Mesenchymal stem cell (in vitro differentiated cells and primary cell): ENCODE data around the gene CALR.
"Not testable (repeated sequence)": the region's sequence is repeated elsewhere in the genome, so short reads cannot be mapped to it uniquely, and the experiment has no call there.

Experiments
- DNase-seq: peaks from one replicate; pipeline ENCODE4 v3.0.0-alpha.2; 2013
- H2AFZ ChIP-seq: one replicate; pipeline ENCODE4 v1.6.1; 2013; ENCODE audit warnings: low read depth, mild to moderate bottlenecking, control low read depth, inconsistent platforms, low read length, moderate library complexity
- H2AK5ac ChIP-seq: 2 replicates; pipeline ENCODE4 v1.6.1; 2013; ENCODE audit warnings: low read length, moderate library complexity, mild to moderate bottlenecking, inconsistent platforms; ENCODE audit not compliant: severe bottlenecking
- H2BK120ac ChIP-seq: one replicate; pipeline ENCODE4 v1.6.1; 2013; ENCODE audit warnings: low read depth, mild to moderate bottlenecking, inconsistent platforms, low read length, moderate library complexity
- H2BK12ac ChIP-seq, 2 experiments: one replicate each; pipeline ENCODE4 v1.6.1; 2013; ENCODE audit warnings: inconsistent platforms in 2 of 2, low read length in 2 of 2, mild to moderate bottlenecking in 2 of 2, moderate library complexity in 2 of 2, control low read depth in 1 of 2
- H2BK15ac ChIP-seq: one replicate; pipeline ENCODE4 v1.6.1; 2013; ENCODE audit warnings: mild to moderate bottlenecking, low read depth, inconsistent platforms; ENCODE audit not compliant: poor library complexity, severe bottlenecking
- H2BK5ac ChIP-seq: 2 replicates; pipeline ENCODE4 v1.6.1; 2013; ENCODE audit warnings: low read depth, mild to moderate bottlenecking, low read length, control low read depth, inconsistent platforms; ENCODE audit not compliant: poor library complexity, severe bottlenecking
- H3K14ac ChIP-seq, 2 experiments: one replicate each; pipeline ENCODE4 v1.6.1; 2013; ENCODE audit warnings: inconsistent platforms in 2 of 2, low read length in 2 of 2, control low read depth in 1 of 2, mild to moderate bottlenecking in 1 of 2, moderate library complexity in 1 of 2
- H3K18ac ChIP-seq, 2 experiments: one replicate each; pipeline ENCODE4 v1.6.1; 2013; ENCODE audit warnings: inconsistent platforms in 2 of 2, low read length in 2 of 2, control low read depth in 1 of 2, low read depth in 1 of 2, mild to moderate bottlenecking in 1 of 2
- H3K23ac ChIP-seq, 2 experiments: one replicate each; pipeline ENCODE4 v1.6.1; 2013; ENCODE audit warnings: inconsistent platforms in 2 of 2, low read length in 2 of 2, mild to moderate bottlenecking in 2 of 2, moderate library complexity in 2 of 2, control low read depth in 1 of 2
- H3K27ac ChIP-seq: 2 replicates; pipeline ENCODE4 v1.5.1; 2013; ENCODE audit warnings: mild to moderate bottlenecking, moderate library complexity, low read length, control low read depth, inconsistent platforms; ENCODE audit not compliant: poor library complexity, severe bottlenecking
- H3K27me3 ChIP-seq, 2 experiments: 2 replicates each; pipeline versions ENCODE4 v1.6.1 to v1.7.0; 2013; ENCODE audit warnings: low read length in 2 of 2, mild to moderate bottlenecking in 2 of 2, moderate library complexity in 2 of 2, control low read depth in 1 of 2, inconsistent platforms in 1 of 2; ENCODE audit not compliant: control insufficient read depth in 1 of 2, insufficient read depth in 1 of 2
- H3K36me3 ChIP-seq, 2 experiments: 2 replicates each; pipeline versions ENCODE4 v1.6.1 to v1.7.0; 2013; ENCODE audit warnings: low read length in 2 of 2, control low read depth in 1 of 2, inconsistent platforms in 1 of 2, low read depth in 1 of 2, mild to moderate bottlenecking in 1 of 2; ENCODE audit not compliant: insufficient read depth in 2 of 2, control insufficient read depth in 1 of 2
- H3K4ac ChIP-seq, 2 experiments: one replicate each; pipeline ENCODE4 v1.6.1; 2013; ENCODE audit warnings: inconsistent platforms in 2 of 2, low read length in 2 of 2, mild to moderate bottlenecking in 2 of 2, moderate library complexity in 2 of 2, control low read depth in 1 of 2, low read depth in 1 of 2
- H3K4me1 ChIP-seq: 2 replicates; pipeline ENCODE4 v1.6.1; 2013; ENCODE audit warnings: low read depth, low read length, control low read depth; ENCODE audit not compliant: control insufficient read depth, insufficient read depth
- H3K4me2 ChIP-seq: 2 replicates; pipeline ENCODE4 v1.6.1; 2013; ENCODE audit warnings: low read length, mild to moderate bottlenecking, inconsistent platforms; ENCODE audit not compliant: poor library complexity, severe bottlenecking
- H3K4me3 ChIP-seq, 2 experiments: 2 replicates each; pipeline versions ENCODE4 v1.5.1 to v1.7.0; 2013; ENCODE audit warnings: low read length in 2 of 2, mild to moderate bottlenecking in 2 of 2, control low read depth in 1 of 2, low read depth in 1 of 2; ENCODE audit not compliant: insufficient read depth in 1 of 2
- H3K79me1 ChIP-seq: replicated peaks from 2 replicates; pipeline ENCODE4 v1.6.1; 2013; ENCODE audit warnings: mild to moderate bottlenecking, control low read depth, low read length, inconsistent platforms; ENCODE audit not compliant: poor library complexity, severe bottlenecking
- H3K9ac ChIP-seq: 2 replicates; pipeline ENCODE4 v1.7.0; 2013; ENCODE audit warnings: mild to moderate bottlenecking, low read length, moderate library complexity
- H3K9me3 ChIP-seq: 2 replicates; pipeline ENCODE4 v1.7.0; 2013; ENCODE audit warnings: mild to moderate bottlenecking, low read length; ENCODE audit not compliant: control insufficient read depth
- H4K8ac ChIP-seq: one replicate; pipeline ENCODE4 v1.6.1; 2013; ENCODE audit warnings: inconsistent platforms, mild to moderate bottlenecking, low read length, moderate library complexity
- H4K91ac ChIP-seq: one replicate; pipeline ENCODE4 v1.6.1; 2013; ENCODE audit warnings: mild to moderate bottlenecking, low read length, inconsistent platforms
- WGBS: methylation state at CpG from one replicate; pipeline ENCODE4 v1.1.7; 2013; ENCODE audit warnings: mixed read lengths; 5-methylcytosine and 5-hydroxymethylcytosine counted together

The CALR gene

DNA sequence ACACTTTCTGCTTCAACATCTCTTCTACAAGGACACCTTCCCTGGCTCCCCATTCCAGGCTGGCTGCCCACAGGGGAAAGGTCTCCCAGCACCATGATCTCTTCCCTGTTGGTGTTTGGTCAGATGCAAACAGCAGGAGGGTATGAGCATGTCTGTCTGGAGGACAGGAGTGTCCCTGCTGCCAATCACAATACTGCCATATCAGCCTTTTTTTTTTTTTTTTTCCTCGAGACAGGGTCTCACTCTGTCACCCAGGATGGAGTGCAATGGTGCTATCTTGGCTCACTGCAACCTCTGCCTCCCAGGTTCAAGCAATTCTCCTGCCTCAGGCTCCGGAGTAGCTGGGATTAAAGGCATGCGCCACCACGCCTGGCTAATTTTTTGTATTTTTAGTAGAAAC lies 22.5 kb upstream of the CALR start:
- not testable (repeated sequence) for H2BK12ac ChIP-seq, H2BK120ac ChIP-seq, H3K4me3 ChIP-seq, H2BK5ac ChIP-seq, H2AFZ ChIP-seq, H2AK5ac ChIP-seq, H3K36me3 ChIP-seq, H3K27ac ChIP-seq, H3K4ac ChIP-seq, H4K91ac ChIP-seq, H3K9ac ChIP-seq, H3K18ac ChIP-seq, H3K79me1 ChIP-seq, H2BK15ac ChIP-seq, H4K8ac ChIP-seq, H3K9me3 ChIP-seq, H3K4me2 ChIP-seq, H3K4me1 ChIP-seq, DNase-seq, H3K14ac ChIP-seq, H3K23ac ChIP-seq, H3K27me3 ChIP-seq
- 90% methylated on average over 3 of the region's 4 CpGs for WGBS

DNA sequence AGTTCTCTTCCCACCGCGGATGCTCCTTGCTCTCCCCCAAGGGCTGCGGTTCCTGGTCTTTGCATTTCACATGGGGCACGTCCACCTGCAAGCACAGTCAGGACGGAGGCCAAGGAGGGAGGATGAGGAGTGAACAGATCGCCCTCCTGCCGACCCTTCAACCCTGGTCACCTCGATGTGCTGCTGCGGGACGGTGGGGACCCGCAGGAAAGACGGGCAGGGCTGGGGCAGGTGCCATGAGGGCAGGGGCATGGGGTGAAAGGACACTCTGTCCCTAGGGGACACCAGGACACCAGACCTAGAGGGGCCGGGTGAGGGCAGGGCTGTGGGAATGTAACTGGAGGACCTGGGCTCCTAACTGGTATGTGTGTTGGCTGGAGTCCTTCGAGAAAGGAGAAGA lies 20.2 kb upstream of the CALR start:
- Histone ChIP-seq H3K4me3 (no peak overlapping the region), H3K9me3 (no peaks in the 10 kb centered on the region), H3K23ac (no peak overlapping the region), H3K27ac (no peak overlapping the region), H2AFZ (no peak overlapping the region), H2BK15ac (no peak overlapping the region), H3K9ac (no peak overlapping the region), H4K8ac (no peak overlapping the region), H3K27me3 (no peaks in the 10 kb centered on the region), H4K91ac (no peak overlapping the region), H2BK12ac (no peak overlapping the region), H3K4me1 (peaks cover 3% of the 10 kb centered on the region), H2BK5ac (no peak overlapping the region), H2BK120ac (no peak overlapping the region), H3K4ac (no peak overlapping the region), H2AK5ac (no peak overlapping the region), H3K18ac (no peak overlapping the region), H3K14ac (no peak overlapping the region), H3K79me1 (no peaks in the 10 kb centered on the region), H3K4me2 (no peak overlapping the region), H3K36me3 (peaks cover 11 to 17% of the 10 kb centered on the region in 2 experiments)
- no peak for DNase-seq
- 95% methylated on average over 14 of the region's 14 CpGs for WGBS

DNA sequence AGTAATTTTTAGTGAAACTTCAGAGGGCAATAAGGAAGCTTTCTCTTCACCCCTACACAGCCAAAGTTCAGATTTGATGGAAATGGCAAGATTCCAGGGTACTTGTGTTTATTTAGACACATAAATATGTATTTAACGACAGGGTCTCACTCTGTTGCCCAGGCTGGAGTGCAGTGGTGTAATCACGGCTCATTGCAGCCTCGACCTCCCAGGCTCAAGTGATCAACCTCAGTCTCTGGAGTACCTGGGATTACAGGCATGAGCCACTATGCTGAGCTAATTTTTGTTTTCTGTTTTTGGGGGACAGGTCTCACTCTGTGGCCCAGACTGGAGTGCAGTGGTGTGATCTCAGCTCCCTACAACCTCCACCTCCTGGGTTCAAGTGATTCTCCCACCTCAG lies 17.4 kb upstream of the CALR start:
- H3K79me1 ChIP-seq, result peaks cover 8% of the 10 kb centered on the region

DNA sequence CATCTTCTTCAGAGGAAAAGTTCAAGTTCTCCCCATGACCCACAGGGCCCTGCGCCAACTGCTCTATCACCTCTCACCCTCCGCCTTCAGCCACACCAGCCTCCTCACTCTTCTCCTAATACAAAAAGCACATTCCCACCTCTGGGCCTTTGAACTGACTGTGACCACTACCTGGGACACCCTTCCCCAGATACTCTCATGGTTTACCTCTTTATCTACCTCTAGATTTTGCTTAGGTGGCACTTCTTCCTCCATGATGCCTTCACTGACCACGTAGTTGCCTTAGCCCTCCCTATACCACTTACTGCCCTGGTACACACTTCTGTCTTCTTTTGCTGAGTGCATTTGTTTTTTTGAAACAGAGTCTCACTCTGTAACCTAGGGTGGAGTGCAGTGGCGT lies 15.4 kb upstream of the CALR start:
- Histone ChIP-seq H3K23ac (no peak overlapping the region), H3K79me1 (peaks cover 11% of the 10 kb centered on the region), H3K27me3 (no peaks in the 10 kb centered on the region), H2BK120ac (no peak overlapping the region), H3K4me1 (peaks cover 3% of the 10 kb centered on the region), H3K4me2 (no peak overlapping the region), H2AFZ (no peak overlapping the region), H3K9ac (no peak overlapping the region), H3K14ac (no peak overlapping the region), H3K4me3 (no peak overlapping the region), H2BK12ac (no peak overlapping the region), H2BK5ac (no peak overlapping the region), H3K36me3 (peaks cover 46 to 59% of the 10 kb centered on the region in 2 experiments), H4K8ac (no peak overlapping the region), H3K27ac (no peak overlapping the region), H4K91ac (no peak overlapping the region), H3K18ac (no peak overlapping the region), H3K4ac (no peak overlapping the region), H2AK5ac (no peak overlapping the region), H2BK15ac (no peak overlapping the region), H3K9me3 (no peaks in the 10 kb centered on the region)
- WGBS, result over 99% methylated on average over 4 of the region's 4 CpGs
- no peak for DNase-seq

More for the DNA sequence above, 17.4 kb upstream of the CALR start:
- no peak overlapping the region for H3K9ac ChIP-seq
- no peak overlapping the region for H3K27ac ChIP-seq
- no peak overlapping the region for H4K8ac ChIP-seq
- H2BK15ac ChIP-seq, result no peak overlapping the region
- no peak overlapping the region for H2AFZ ChIP-seq
- H3K4me2 ChIP-seq, result no peak overlapping the region
- H3K4me1 ChIP-seq, result peaks cover 3% of the 10 kb centered on the region
- no peak overlapping the region for H3K4ac ChIP-seq
- no peak overlapping the region for H2AK5ac ChIP-seq
- no peaks in the 10 kb centered on the region for H3K27me3 ChIP-seq
- no peak overlapping the region for H3K23ac ChIP-seq
- H2BK5ac ChIP-seq, result no peak overlapping the region
- H3K36me3 ChIP-seq, result peaks cover 33 to 43% of the 10 kb centered on the region in 2 experiments
- no peaks in the 10 kb centered on the region for H3K9me3 ChIP-seq
- no peak overlapping the region for H3K4me3 ChIP-seq
- no peak overlapping the region for H3K14ac ChIP-seq
- H2BK120ac ChIP-seq, result no peak overlapping the region
- H3K18ac ChIP-seq, result no peak overlapping the region
- no peak overlapping the region for H2BK12ac ChIP-seq
- H4K91ac ChIP-seq, result no peak overlapping the region
- DNase-seq, result no peak
- 84% methylated on average over 3 of the region's 3 CpGs for WGBS
